Measurements from ENCODE around the gene NRP2.

GRCh38 chr2:205761421-205761820 lies 79.1 kb downstream of the NRP2 start:
- TF ChIP-seq EZH2 (IDR thresholded peaks at IDR 0.05; ENCODE audit: low read length, missing control alignments): no peak
- TF ChIP-seq, protein P1, sequence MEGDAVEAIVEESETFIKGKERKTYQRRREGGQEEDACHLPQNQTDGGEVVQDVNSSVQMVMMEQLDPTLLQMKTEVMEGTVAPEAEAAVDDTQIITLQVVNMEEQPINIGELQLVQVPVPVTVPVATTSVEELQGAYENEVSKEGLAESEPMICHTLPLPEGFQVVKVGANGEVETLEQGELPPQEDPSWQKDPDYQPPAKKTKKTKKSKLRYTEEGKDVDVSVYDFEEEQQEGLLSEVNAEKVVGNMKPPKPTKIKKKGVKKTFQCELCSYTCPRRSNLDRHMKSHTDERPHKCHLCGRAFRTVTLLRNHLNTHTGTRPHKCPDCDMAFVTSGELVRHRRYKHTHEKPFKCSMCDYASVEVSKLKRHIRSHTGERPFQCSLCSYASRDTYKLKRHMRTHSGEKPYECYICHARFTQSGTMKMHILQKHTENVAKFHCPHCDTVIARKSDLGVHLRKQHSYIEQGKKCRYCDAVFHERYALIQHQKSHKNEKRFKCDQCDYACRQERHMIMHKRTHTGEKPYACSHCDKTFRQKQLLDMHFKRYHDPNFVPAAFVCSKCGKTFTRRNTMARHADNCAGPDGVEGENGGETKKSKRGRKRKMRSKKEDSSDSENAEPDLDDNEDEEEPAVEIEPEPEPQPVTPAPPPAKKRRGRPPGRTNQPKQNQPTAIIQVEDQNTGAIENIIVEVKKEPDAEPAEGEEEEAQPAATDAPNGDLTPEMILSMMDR (conservative IDR thresholded peaks at IDR 0.05 in 1 of 2, IDR thresholded peaks at IDR 0.05 in 1 of 2; ENCODE audit: low read depth in 1 of 2, low read length in 2 of 2): no peak

Measured in fibroblast of lung (primary cell).